Measurements from ENCODE around the gene CCDC14.
A peak's percentile ranks its signal among the peaks of the same experiment; 100 is the strongest.
"Not testable (repeated sequence)": the region's sequence is repeated elsewhere in the genome, so short reads cannot be mapped to it uniquely, and the experiment has no call there.

Gene CCDC14, protein sequence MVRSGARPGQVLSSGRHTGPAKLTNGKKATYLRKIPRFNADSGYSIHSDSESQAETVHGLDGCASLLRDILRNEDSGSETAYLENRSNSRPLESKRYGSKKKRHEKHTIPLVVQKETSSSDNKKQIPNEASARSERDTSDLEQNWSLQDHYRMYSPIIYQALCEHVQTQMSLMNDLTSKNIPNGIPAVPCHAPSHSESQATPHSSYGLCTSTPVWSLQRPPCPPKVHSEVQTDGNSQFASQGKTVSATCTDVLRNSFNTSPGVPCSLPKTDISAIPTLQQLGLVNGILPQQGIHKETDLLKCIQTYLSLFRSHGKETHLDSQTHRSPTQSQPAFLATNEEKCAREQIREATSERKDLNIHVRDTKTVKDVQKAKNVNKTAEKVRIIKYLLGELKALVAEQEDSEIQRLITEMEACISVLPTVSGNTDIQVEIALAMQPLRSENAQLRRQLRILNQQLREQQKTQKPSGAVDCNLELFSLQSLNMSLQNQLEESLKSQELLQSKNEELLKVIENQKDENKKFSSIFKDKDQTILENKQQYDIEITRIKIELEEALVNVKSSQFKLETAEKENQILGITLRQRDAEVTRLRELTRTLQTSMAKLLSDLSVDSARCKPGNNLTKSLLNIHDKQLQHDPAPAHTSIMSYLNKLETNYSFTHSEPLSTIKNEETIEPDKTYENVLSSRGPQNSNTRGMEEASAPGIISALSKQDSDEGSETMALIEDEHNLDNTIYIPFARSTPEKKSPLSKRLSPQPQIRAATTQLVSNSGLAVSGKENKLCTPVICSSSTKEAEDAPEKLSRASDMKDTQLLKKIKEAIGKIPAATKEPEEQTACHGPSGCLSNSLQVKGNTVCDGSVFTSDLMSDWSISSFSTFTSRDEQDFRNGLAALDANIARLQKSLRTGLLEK
- total RNA-seq: 38.8 to 94.7 (median 60.6) reads per million in 9 experiments

- Mint-ChIP-seq H3K36me3 (ENCODE audit: insufficient read depth) (no peaks in the 10 kb centered on the region), H3K9me3 (no peaks in the 10 kb centered on the region), H3K27ac (peak within 1 kb of the TSS; percentile 96 to 97), H3K4me3 (peak within 1 kb of the TSS; percentile 94 to 95), H3K27me3 (peaks cover 0 to 12% of the 10 kb centered on the region in 2 donors), H3K4me1 (ENCODE audit: low read depth in 2 of 2) (peaks cover 14 to 22% of the 10 kb centered on the region in 2 donors)
- peak; percentile 45 to 58 (median 46) for DNase-seq
- peak; percentile 81 for ATAC-seq (replicated peaks)
These were observed at the start of gene CCDC14 for GRCh38 chr3:123960781-123961507. TSS of gene CCDC14 (minus strand) at chr3:123961229. CDS start at chr3:123961173, 56 bp downstream.

DNA sequence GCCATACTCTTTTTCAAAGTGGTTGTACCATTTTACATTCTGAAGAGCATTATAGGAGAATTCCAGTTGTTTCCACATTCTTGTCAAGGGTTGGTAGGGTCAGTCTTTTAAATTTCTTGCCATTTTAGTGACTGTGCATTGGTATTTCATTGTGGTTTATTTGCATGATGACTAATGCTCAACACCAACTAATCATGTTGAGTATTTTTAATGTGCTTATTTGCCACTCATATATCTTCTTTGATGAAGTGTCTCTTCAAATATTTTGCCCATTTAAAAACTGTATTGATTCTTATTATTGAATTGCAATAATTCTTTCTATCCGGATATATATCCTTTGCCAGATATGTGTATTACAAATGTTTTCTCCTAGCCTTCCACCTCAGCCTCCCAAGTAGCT is 47.3 kb upstream of the CCDC14 start:
- peaks cover 53 to 56% of the 10 kb centered on the region in 2 donors for H3K27me3 Mint-ChIP-seq
- H3K36me3 Mint-ChIP-seq (ENCODE audit: insufficient read depth); ATAC-seq (replicated peaks): not testable (repeated sequence)

GRCh38 chr3:124007186-124007585 is 46.2 kb upstream of the CCDC14 start:
- Mint-ChIP-seq H3K36me3 (ENCODE audit: insufficient read depth) (no peaks in the 10 kb centered on the region), H3K4me1 (ENCODE audit: low read depth in 2 of 2) (no peaks in the 10 kb centered on the region), H3K27ac (no peak overlapping the region), H3K27me3 (peaks cover 47 to 65% of the 10 kb centered on the region in 2 donors), H3K9me3 (no peaks in the 10 kb centered on the region), H3K4me3 (no peak overlapping the region)
- ATAC-seq (replicated peaks) (no peak), DNase-seq (no peak)

More for the DNA sequence above, 47.3 kb upstream of the CCDC14 start:
- not testable (repeated sequence) for H3K9me3 Mint-ChIP-seq; H3K4me1 Mint-ChIP-seq (ENCODE audit: low read depth in 2 of 2); H3K4me3 Mint-ChIP-seq; H3K27ac Mint-ChIP-seq; DNase-seq

GRCh38 chr3:124002405-124003079 is 41.5 kb upstream of the CCDC14 start:
- not testable (repeated sequence) for H3K36me3 Mint-ChIP-seq (ENCODE audit: insufficient read depth); H3K4me3 Mint-ChIP-seq; DNase-seq; H3K4me1 Mint-ChIP-seq (ENCODE audit: low read depth in 2 of 2); H3K27ac Mint-ChIP-seq; H3K9me3 Mint-ChIP-seq; ATAC-seq (replicated peaks)
- H3K27me3 Mint-ChIP-seq: peaks cover 65 to 84% of the 10 kb centered on the region in 2 donors

- not testable (repeated sequence) for H3K27ac Mint-ChIP-seq; DNase-seq; H3K36me3 Mint-ChIP-seq (ENCODE audit: insufficient read depth); H3K4me3 Mint-ChIP-seq; ATAC-seq (replicated peaks); H3K9me3 Mint-ChIP-seq; H3K4me1 Mint-ChIP-seq (ENCODE audit: low read depth in 2 of 2)
- peaks cover 56 to 75% of the 10 kb centered on the region in 2 donors for H3K27me3 Mint-ChIP-seq
These were observed 40.3 kb upstream of the CCDC14 start for GRCh38 chr3:124001366-124001765.

- no peaks in the 10 kb centered on the region for H3K9me3 Mint-ChIP-seq
- ATAC-seq (replicated peaks): no peak
- H3K36me3 Mint-ChIP-seq (ENCODE audit: insufficient read depth): no peaks in the 10 kb centered on the region
- H3K4me3 Mint-ChIP-seq: no peak overlapping the region
- no peaks in the 10 kb centered on the region for H3K4me1 Mint-ChIP-seq (ENCODE audit: low read depth in 2 of 2)
- peaks cover 35 to 38% of the 10 kb centered on the region in 2 donors for H3K27me3 Mint-ChIP-seq
- no peak for DNase-seq
- H3K27ac Mint-ChIP-seq: no peak overlapping the region
These were observed 36.5 kb upstream of the CCDC14 start for GRCh38 chr3:123997543-123997942.

- H3K9me3 Mint-ChIP-seq: no peaks in the 10 kb centered on the region
- H3K36me3 Mint-ChIP-seq (ENCODE audit: insufficient read depth): no peaks in the 10 kb centered on the region
- peaks cover 33 to 34% of the 10 kb centered on the region in 2 donors for H3K27me3 Mint-ChIP-seq
- DNase-seq: no peak
- H3K4me1 Mint-ChIP-seq (ENCODE audit: low read depth in 2 of 2): no peaks in the 10 kb centered on the region
- H3K27ac Mint-ChIP-seq: no peak overlapping the region
- no peak for ATAC-seq (replicated peaks)
- H3K4me3 Mint-ChIP-seq: no peak overlapping the region
These were observed 32.8 kb upstream of the CCDC14 start for GRCh38 chr3:123993818-123994217.

DNA sequence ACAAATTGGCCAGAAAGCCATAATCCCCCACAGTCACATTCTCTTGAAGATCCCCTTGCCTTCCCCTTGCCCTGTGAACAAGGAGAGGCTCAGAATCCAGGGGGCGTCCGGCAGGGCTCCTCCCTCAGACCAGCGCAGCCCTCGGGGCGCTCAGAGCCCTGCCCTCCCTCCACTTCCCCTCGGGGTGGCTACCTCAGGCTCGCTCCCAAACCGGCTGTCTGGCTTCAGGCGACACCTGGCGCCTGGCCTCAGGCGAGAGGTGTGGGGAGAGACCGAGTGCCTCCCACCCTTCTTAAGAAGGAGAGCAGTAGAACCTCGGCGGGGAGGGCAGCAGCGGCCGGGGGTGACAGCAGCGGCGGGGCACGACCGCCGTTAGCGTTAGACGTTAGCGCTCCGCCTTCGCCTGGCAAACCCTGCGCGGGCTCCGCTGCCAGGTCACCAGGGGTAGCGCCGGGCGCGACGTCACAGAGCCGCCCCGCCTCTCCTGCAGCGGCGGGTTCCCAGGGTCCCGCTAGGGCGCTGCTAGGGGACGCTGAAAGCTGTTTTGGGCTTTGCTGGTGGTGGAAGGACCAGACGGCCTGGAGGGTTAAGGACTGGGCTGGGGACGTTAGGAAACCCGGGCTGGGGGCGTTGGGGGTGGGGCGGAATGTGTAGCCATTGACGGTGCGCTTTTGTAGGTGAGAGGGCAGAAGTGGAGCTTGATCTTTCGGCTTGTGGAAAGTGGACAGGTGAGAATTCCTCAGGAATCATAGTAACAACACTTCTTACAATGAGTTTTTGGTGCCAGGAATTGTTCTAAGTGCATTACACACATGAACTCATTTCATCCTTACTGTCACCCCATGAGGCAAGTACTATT is 30.9 kb upstream of the CCDC14 start, which contains the start of gene ROPN1:
Gene ROPN1, minus strand, starts transcription at position 395 of the 859 bp plus-strand sequence. CDS start 11,643 bp downstream, outside the sequence.
- H3K36me3 Mint-ChIP-seq (ENCODE audit: insufficient read depth); H3K4me1 Mint-ChIP-seq (ENCODE audit: low read depth in 2 of 2); H3K9me3 Mint-ChIP-seq; H3K27ac Mint-ChIP-seq; DNase-seq: not testable (repeated sequence)
- peaks cover 36 to 38% of the 10 kb centered on the region in 2 donors for H3K27me3 Mint-ChIP-seq
- ATAC-seq (replicated peaks): peak; percentile 97
- H3K4me3 Mint-ChIP-seq: peak within 1 kb of the TSS in 1 of 2 donors; percentile 59

- ATAC-seq (replicated peaks): no peak
These were observed 25.4 kb upstream of the CCDC14 start for GRCh38 chr3:123986427-123986826.

GRCh38 chr3:123984957-123985356 is 23.9 kb upstream of the CCDC14 start:
- DNase-seq (no peak), ATAC-seq (replicated peaks) (no peak)
- no peak overlapping the region for H3K27ac Mint-ChIP-seq
- H3K9me3 Mint-ChIP-seq: no peaks in the 10 kb centered on the region
- no peaks in the 10 kb centered on the region for H3K4me1 Mint-ChIP-seq (ENCODE audit: low read depth in 2 of 2)
- H3K4me3 Mint-ChIP-seq: no peak overlapping the region
- H3K27me3 Mint-ChIP-seq: peaks cover 68 to 72% of the 10 kb centered on the region in 2 donors
- H3K36me3 Mint-ChIP-seq (ENCODE audit: insufficient read depth): no peaks in the 10 kb centered on the region

More at GRCh38 chr3:123986427-123986826, 25.4 kb upstream of the CCDC14 start:
- H3K4me3 Mint-ChIP-seq: no peak overlapping the region
- peaks cover 65 to 74% of the 10 kb centered on the region in 2 donors for H3K27me3 Mint-ChIP-seq
- H3K36me3 Mint-ChIP-seq (ENCODE audit: insufficient read depth): no peaks in the 10 kb centered on the region
- H3K4me1 Mint-ChIP-seq (ENCODE audit: low read depth in 2 of 2): no peaks in the 10 kb centered on the region
- no peaks in the 10 kb centered on the region for H3K9me3 Mint-ChIP-seq
- DNase-seq: no peak
- H3K27ac Mint-ChIP-seq: no peak overlapping the region

- Mint-ChIP-seq H3K27ac (no peak overlapping the region), H3K4me3 (no peak overlapping the region), H3K4me1 (ENCODE audit: low read depth in 2 of 2) (no peaks in the 10 kb centered on the region), H3K36me3 (ENCODE audit: insufficient read depth) (no peaks in the 10 kb centered on the region), H3K9me3 (no peaks in the 10 kb centered on the region), H3K27me3 (peaks cover 66 to 68% of the 10 kb centered on the region in 2 donors)
- no peak for DNase-seq
- no peak for ATAC-seq (replicated peaks)
These were observed 23.3 kb upstream of the CCDC14 start for GRCh38 chr3:123984350-123984749.

DNA sequence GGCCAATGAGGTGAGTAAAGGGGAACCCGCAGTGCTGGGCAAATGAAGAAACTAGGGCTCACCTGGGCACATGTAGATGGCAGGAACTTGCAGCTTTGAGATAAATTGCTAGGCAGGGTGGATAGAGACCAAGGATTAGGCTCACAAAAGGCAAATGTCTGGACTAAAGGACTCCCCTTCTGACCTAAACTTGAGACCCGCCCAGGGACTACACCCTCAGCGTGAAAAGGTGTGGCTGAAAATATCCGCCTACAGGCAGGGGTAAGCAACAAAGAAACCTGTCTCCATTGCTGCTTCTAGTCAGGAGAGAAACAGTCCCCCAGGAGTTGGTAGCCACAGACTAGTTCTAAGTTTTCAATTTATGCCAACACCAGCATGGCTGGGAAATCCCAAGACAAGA is 20.3 kb upstream of the CCDC14 start:
- not testable (repeated sequence) for H3K36me3 Mint-ChIP-seq (ENCODE audit: insufficient read depth); H3K9me3 Mint-ChIP-seq; H3K4me3 Mint-ChIP-seq; DNase-seq; H3K4me1 Mint-ChIP-seq (ENCODE audit: low read depth in 2 of 2); H3K27ac Mint-ChIP-seq; ATAC-seq (replicated peaks)
- peaks cover 47 to 52% of the 10 kb centered on the region in 2 donors for H3K27me3 Mint-ChIP-seq

Measured in effector memory CD8-positive, alpha-beta T cell (primary cell).